Measurements from ENCODE around the gene PDZD7.

The PDZD7 gene

GRCh38 chr10:101001659-101002035 lies 29.3 kb downstream of the PDZD7 start:
- DNase-seq (ENCODE audit: low spot score), result no peak

GRCh38 chr10:101000915-101001658 lies 29.8 kb downstream of the PDZD7 start:
- DNase-seq (ENCODE audit: low spot score), result no peak

- no peak for DNase-seq (ENCODE audit: low spot score)
Measured at GRCh38 chr10:101000127-101000914, 30.6 kb downstream of the PDZD7 start.

DNA sequence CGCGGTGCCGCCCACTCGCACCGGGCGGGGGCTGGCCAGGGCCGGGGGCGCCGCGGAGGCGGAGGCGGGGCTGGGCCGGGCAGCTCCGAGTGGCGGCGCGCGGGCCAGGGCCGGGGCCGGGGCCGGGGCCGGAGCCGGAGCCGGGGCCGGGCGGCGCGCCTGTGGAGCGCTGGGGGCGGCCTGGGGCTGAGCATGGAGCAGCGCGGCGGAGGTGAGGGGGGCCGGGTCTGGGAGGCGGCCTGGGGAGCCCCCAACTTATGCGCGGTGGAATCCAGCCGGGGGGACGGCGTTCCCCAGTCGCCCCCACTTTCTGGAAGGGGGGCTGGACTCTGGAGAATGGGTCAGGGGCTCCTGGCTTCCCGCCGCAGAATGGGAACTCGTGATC lies 31.2 kb downstream of the PDZD7 start, which contains the start of gene LZTS2:
TSS of gene LZTS2 (plus strand) at position 67 of the 385 bp plus-strand sequence. CDS start 2,731 bp downstream, outside the sequence.
- DNase-seq (ENCODE audit: low spot score), result no peak

GRCh38 chr10:100998991-100999741 lies 31.8 kb downstream of the PDZD7 start:
- DNase-seq (ENCODE audit: low spot score), result peak; percentile 72

DNA sequence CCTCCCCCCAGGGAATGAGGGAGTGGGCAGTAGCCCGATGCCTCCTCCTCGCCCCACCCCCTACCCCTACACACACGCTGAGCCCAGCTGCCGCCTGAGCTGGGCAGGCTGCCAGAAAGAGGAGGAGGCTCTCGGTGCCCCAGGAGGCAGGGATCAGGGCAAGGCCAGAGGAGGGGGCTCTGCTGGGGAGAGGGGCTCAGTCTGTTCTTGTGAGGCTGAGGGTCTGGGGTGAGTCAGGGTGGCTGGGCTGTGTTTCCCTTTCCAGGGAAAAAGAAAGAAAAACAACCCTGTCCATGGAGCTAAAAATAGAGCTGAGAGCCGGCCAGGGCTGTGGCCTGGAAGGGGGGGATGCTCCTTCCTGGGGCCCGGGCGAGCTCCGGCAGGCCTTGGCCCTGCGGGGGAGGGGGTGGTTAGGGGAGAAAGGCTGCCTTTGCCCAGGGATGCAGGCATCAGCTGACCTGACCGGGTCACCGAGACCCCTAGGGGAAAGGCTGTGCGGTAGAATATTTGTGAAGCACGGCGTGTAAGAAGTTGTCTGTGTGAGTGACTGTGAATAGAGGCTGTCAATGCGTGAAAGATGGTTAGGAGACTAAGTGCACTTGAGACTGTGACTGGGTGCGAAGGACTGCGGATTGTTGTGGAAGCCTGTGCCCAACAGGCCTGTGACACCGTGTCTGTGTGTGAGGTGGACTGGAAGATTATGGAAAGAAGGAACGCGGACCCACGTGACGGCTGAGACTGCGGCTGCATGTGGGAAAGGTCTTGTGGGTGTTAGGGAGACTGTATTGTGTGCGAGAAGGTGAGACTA lies 32.5 kb downstream of the PDZD7 start:
- DNase-seq (ENCODE audit: low spot score), result peak; percentile 47

- DNase-seq (ENCODE audit: low spot score), result peak; percentile 64
Measured at GRCh38 chr10:100997360-100998182, 33.4 kb downstream of the PDZD7 start.

GRCh38 chr10:100996678-100997359 lies 34.1 kb downstream of the PDZD7 start:
- no peak for DNase-seq (ENCODE audit: low spot score)

GRCh38 chr10:100995181-100995580 lies 35.7 kb downstream of the PDZD7 start:
- no peak for DNase-seq (ENCODE audit: low spot score)

DNA sequence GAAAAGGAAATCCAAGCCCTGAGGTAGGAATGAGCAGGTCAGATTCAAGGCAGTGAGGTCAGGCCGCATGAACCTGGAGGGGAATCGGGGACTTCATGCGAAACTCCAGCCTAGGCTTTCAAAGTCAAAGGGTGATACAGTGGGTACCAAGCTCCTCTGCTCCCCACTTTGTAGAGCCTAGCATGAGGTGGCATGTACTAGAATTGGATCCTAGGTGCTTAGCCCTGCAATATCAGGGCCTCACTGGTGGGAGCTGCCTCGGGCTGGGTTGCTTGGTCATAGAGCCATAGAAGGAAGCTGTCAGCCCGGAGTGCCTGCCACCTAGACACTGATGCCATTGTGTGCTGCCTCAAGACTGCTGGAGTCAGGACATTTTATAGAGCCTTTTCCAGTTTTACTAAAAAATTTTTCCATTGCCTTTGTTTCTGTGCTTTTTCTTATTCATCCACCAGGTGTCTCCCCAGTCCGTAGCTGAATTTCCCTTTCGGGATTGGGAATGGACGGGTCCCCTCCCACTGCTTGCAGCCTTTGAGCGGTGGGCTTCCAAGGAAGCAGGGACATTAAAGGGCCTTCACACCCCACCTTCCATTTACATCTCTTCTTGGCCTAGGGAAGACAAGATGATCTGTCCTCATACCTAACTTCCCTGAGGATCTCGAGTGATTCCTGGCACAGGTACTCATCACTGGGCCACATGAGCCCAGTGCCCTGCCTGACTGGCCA lies 36.8 kb downstream of the PDZD7 start:
- no peak for DNase-seq (ENCODE audit: low spot score)

- no peak for DNase-seq (ENCODE audit: low spot score)
Measured at GRCh38 chr10:100989088-100989487, 41.8 kb downstream of the PDZD7 start.

- no peak for DNase-seq (ENCODE audit: low spot score)
Measured at GRCh38 chr10:100988166-100988565, 42.8 kb downstream of the PDZD7 start.

GRCh38 chr10:100987685-100988049 lies 43.3 kb downstream of the PDZD7 start:
- no peak for DNase-seq (ENCODE audit: low spot score)

- peak; percentile 83 for DNase-seq (ENCODE audit: low spot score)
Measured at GRCh38 chr10:100986952-100987684, 43.8 kb downstream of the PDZD7 start, which contains the start of the genes MRPL43 and TWNK. MRPL43 (minus strand) TSS chr10:100987497; CDS start chr10:100987443, 54 bp downstream. TWNK (plus strand) TSS chr10:100987543; CDS start chr10:100988211, 668 bp downstream.

DNA sequence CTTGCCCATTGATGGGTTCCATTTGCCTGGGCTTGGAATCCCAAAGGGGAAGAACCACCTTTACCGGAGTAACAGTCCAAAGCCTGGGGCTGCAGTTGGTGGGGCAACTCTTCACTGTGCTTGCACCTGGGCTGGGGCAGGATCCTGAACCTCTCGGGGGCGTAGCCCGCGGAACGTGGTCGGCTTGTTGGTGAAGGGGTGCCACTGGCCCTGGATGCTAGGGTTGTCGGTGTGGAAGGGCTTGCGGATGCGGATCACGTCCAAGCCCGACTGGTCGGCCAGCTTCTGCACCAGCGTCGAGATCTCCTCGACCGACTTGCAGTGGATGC lies 44.3 kb downstream of the PDZD7 start:
- DNase-seq (ENCODE audit: low spot score), result no peak

GRCh38 chr10:100985336-100985735 lies 45.6 kb downstream of the PDZD7 start:
- no peak for DNase-seq (ENCODE audit: low spot score)

- DNase-seq (ENCODE audit: low spot score), result no peak
Measured at GRCh38 chr10:100984672-100985177, 46.2 kb downstream of the PDZD7 start.

GRCh38 chr10:100983868-100984671 lies 46.9 kb downstream of the PDZD7 start:
- no peak for DNase-seq (ENCODE audit: low spot score)
